Neural crest cell (in vitro differentiated cells): ENCODE results near the gene MMEL1. TPM values are rescaled to one million over a fixed set of nuclear protein-coding genes. Genes with fewer than 3 reads are reported as not detected.
"Not testable (repeated sequence)": the region's sequence is repeated elsewhere in the genome, so short reads cannot be mapped to it uniquely, and the experiment has no call there.

Experiments used
- DNase-seq: peaks from one replicate; pipeline ENCODE4 v3.0.0; 2021; ENCODE audit warnings: low read depth, mixed read lengths, low spot score
- H3K27ac Mint-ChIP-seq: one replicate; pipeline ENCODE4 v1.8.0; 2021; ENCODE audit warnings: mild to moderate bottlenecking, mixed read lengths; ENCODE audit not compliant: unreplicated experiment
- H3K27me3 Mint-ChIP-seq: 2 replicates; pipeline ENCODE4 v1.8.0; 2021; ENCODE audit warnings: low read depth, mild to moderate bottlenecking, mixed read lengths
- H3K36me3 Mint-ChIP-seq: 2 replicates; pipeline ENCODE4 v1.8.0; 2021; ENCODE audit warnings: low read depth, mild to moderate bottlenecking, mixed read lengths
- H3K4me1 Mint-ChIP-seq: 2 replicates; pipeline ENCODE4 v1.8.0; 2021; ENCODE audit warnings: mixed read lengths
- H3K4me3 Mint-ChIP-seq: one replicate; pipeline ENCODE4 v1.8.0; 2021; ENCODE audit warnings: mild to moderate bottlenecking, mixed read lengths
- H3K9me3 Mint-ChIP-seq: 2 replicates; pipeline ENCODE4 v1.8.0; 2021; ENCODE audit warnings: mixed read lengths
- total RNA-seq: library from RNA; stranded (reverse); gene quantifications from 2 replicates; pipeline ENCODE4 v1.2.1, GENCODE V29; 2021
- TF ChIP-seq, protein P1 (sequence below): fragments of 200-600 bp; sonication (generic); conservative IDR thresholded peaks from 2 replicates; pipeline ENCODE4 v1.5.0; 2021; ENCODE audit warnings: antibody characterized with exemption, mild to moderate bottlenecking

Gene MMEL1
- total RNA-seq, 1 donor from 2014 or later: 0.51 TPM

DNA sequence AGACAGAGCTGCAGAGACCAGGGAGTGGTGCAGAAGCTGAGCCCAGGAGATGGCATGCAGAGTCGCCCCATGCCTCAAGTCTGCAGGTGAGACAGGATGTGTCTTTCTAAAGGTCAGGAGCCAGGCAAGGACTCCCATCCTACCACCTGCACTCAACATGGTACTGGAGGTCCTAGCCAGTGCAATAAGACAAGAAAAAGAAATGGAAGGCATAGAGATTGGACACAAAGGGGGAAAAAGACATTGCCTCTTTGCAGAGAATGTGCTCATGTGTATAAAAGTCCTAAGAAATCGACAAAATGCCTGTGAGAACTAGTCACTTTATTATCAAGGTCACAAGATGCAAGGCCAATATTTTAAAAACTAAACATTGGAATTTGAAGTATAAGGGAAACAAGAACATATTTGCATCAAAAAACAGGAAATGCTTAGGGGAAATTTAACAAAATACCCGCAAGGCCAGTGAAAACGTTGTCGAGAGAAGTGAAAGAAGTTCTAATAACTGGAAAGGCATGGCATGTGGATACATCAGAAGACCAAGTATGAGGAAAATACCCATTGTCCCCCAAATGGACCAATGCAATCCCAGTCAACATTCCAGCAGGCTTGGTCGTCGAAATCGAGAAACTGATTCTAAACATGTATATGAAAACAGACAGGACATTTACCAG lies 59.4 kb downstream of the MMEL1 start:
- Mint-ChIP-seq H3K27me3 (peaks cover 2% of the 10 kb centered on the region), H3K9me3 (no peaks in the 10 kb centered on the region), H3K36me3 (no peaks in the 10 kb centered on the region), H3K4me3 (no peak overlapping the region), H3K4me1 (no peaks in the 10 kb centered on the region), H3K27ac (no peak overlapping the region)
- TF ChIP-seq, protein P1, sequence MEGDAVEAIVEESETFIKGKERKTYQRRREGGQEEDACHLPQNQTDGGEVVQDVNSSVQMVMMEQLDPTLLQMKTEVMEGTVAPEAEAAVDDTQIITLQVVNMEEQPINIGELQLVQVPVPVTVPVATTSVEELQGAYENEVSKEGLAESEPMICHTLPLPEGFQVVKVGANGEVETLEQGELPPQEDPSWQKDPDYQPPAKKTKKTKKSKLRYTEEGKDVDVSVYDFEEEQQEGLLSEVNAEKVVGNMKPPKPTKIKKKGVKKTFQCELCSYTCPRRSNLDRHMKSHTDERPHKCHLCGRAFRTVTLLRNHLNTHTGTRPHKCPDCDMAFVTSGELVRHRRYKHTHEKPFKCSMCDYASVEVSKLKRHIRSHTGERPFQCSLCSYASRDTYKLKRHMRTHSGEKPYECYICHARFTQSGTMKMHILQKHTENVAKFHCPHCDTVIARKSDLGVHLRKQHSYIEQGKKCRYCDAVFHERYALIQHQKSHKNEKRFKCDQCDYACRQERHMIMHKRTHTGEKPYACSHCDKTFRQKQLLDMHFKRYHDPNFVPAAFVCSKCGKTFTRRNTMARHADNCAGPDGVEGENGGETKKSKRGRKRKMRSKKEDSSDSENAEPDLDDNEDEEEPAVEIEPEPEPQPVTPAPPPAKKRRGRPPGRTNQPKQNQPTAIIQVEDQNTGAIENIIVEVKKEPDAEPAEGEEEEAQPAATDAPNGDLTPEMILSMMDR: no peak
- no peak for DNase-seq

DNA sequence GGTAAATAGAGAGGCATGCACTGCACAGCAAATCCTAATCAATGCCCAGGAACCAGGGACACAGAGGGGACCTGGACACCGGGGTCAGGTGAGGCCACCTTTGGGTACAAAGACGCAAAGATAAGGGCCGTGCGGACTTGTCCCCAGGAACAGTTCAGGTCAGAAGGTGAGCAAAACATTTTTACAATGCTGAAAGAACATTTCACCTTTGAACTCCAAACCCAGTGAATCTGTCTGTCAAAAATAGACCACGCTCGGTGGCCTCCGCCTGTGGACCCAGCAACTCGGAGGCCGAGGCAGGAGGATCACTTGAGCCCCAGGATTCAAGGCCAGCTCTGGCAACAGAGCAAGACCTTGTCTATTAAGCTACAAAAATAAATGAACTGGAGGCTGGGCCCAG lies 61.5 kb downstream of the MMEL1 start:
- Mint-ChIP-seq H3K27me3 (peaks cover 2% of the 10 kb centered on the region), H3K9me3 (no peaks in the 10 kb centered on the region), H3K4me1 (no peaks in the 10 kb centered on the region), H3K27ac (no peak overlapping the region), H3K36me3 (no peaks in the 10 kb centered on the region), H3K4me3 (no peak overlapping the region)
- no peak for DNase-seq
- TF ChIP-seq, protein P1: no peak

DNA sequence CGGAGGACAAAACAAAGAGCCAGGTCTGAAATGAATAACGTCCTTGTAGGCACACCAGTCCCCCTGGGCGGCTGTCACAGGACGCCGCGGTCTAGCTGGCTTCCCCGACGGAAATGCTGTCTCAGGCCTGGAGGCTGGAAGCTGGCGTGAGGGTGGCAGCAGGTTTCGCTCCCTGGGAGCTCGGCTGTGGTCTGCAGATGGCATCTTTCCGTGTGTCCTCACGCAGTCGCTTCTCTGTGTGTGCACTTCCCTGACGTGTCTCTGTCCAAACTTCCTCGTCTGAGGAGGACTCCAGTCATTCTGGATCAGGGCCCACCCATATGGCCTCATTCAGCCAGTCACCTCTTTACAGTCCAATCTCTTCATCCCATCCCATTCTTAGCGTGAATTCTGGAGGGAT lies 62.5 kb downstream of the MMEL1 start:
- Mint-ChIP-seq H3K27ac (no peak overlapping the region), H3K27me3 (peaks cover 2% of the 10 kb centered on the region), H3K36me3 (no peaks in the 10 kb centered on the region), H3K4me3 (no peak overlapping the region), H3K4me1 (no peaks in the 10 kb centered on the region), H3K9me3 (no peaks in the 10 kb centered on the region)
- TF ChIP-seq, protein P1: no peak
- DNase-seq: no peak

DNA sequence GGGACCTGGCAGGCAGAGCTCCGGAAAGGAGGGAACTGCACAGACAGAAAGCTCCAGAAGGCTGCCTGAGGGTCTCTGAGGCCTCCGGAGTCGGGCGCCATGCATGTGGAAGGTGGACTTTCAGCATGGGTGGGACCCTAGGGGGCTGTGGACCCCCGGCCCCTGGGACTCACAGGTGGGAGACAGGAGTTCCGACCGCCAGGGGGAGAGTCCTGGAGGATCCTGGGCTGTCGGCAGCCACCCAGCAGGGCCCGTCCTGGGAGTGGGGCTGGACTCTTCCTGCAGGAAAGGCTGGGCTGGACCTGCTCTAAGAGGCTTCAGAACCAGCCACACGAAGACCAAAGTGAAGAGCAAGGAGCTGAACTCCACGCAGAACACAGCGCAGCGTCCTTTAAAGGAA lies 63.1 kb downstream of the MMEL1 start:
- H3K4me3 Mint-ChIP-seq, DNase-seq, H3K4me1 Mint-ChIP-seq, H3K27me3 Mint-ChIP-seq, H3K36me3 Mint-ChIP-seq, H3K9me3 Mint-ChIP-seq, H3K27ac Mint-ChIP-seq: not testable (repeated sequence)

DNA sequence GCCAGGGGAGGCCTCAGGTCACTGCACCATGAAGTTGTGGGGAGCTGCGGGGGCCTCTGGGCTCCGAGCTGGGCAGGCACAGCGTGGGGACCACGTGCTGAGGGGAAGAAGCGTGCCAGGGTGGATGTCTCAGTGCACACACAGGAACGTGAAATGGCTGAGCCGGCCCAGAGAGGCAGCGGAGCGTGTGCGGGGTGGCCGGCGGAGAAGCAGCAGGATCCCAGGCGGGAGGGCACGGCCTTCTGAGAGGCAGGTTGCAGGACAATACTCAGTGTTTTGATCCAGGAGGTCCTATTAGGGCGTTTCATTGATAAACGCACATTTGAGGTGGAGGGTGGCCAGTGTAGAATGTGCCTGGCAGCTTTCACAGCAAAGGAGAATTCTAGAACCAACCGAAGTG lies 63.8 kb downstream of the MMEL1 start:
- TF ChIP-seq, protein P1: no peak
- no peaks in the 10 kb centered on the region for H3K36me3 Mint-ChIP-seq
- no peak overlapping the region for H3K4me3 Mint-ChIP-seq
- H3K9me3 Mint-ChIP-seq: no peaks in the 10 kb centered on the region
- peak overlapping the region; percentile 57 for H3K27ac Mint-ChIP-seq
- H3K4me1 Mint-ChIP-seq: no peaks in the 10 kb centered on the region
- peaks cover 2% of the 10 kb centered on the region for H3K27me3 Mint-ChIP-seq
- DNase-seq: no peak

DNA sequence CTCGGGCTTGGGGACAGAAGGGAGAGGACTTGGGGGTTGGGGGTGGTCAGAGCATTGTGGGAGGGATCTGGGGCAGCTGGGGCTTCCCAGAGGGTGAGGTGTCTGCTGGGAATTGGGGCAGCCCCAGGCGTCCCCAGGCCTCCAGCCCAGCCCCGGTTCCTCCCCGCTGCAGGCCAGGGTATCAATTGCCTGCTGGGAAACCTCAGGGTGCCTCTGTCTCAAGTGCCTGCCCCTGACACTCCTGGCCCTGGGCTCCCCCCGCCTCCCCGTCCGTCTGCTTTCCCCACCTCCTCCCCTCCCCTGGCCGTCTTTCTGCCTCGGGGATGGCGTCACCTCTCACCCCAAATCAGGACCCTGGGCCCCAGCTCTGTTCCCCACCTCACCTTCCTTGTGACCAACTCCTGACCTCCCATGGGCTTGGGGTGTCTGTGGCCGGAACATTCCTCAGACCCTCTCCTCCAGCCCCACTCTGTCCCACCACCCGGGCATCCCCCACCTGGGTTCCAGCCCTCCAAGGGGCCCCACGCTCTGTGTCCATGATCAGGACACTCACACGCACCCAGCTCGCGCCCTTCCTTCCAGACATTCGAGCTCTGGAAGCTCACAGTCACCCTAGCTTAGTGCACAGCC lies 64.5 kb downstream of the MMEL1 start:
- not testable (repeated sequence) for H3K9me3 Mint-ChIP-seq, DNase-seq, H3K36me3 Mint-ChIP-seq, H3K27me3 Mint-ChIP-seq, H3K27ac Mint-ChIP-seq, H3K4me3 Mint-ChIP-seq, H3K4me1 Mint-ChIP-seq
